GM15510 (cell line): ENCODE results near the gene FAM107A.

Source experiments
- POLR2A ChIP-seq: IDR thresholded peaks from 3 replicates; pipeline ENCODE4 v1.6.1; 2011; ENCODE audit warnings: borderline replicate concordance; ENCODE audit not compliant: insufficient read length; ENCODE audit errors: extremely low read depth

FAM107A gene

DNA sequence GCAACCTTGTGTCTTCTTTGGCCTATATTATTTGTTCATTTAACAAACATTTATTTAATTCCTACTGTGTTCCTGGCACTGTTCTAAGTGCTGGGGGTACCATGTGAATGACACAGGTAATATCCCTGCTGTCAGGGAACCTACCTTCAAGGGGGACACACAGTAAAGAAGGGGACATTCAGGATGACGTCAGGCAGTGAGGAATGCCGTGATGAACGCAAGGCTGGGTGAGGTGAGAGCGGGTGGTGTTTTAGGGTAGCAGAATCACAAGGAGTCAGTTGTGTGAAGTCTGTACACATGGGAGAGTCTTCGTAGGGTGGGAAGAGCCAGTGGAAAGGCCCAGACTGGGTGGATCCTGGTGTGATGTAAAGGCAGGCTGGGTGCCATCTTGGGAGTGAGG, 1.7 kb upstream of the FAM107A start:
- no peak for TF ChIP-seq POLR2A

DNA sequence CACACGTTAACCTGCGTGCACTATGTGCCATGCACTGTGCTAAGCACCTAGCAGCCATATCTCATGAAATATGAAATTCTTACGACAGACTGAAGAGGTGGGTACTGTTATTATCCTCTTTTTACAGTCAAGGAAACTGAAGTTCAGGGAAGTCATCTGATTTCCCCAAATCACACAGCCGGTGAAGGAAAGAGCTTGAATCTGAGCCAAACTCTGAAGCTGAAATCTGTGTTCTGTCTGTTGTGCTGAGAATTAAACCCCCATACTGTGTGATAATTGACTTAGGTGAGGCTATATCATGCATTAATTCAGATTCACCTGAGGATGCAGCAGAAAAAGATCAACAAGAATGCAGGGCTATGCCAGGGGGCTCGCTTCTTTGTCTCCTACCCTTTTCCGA, 475 bp downstream of the FAM107A start:
- TF ChIP-seq POLR2A: no peak

DNA sequence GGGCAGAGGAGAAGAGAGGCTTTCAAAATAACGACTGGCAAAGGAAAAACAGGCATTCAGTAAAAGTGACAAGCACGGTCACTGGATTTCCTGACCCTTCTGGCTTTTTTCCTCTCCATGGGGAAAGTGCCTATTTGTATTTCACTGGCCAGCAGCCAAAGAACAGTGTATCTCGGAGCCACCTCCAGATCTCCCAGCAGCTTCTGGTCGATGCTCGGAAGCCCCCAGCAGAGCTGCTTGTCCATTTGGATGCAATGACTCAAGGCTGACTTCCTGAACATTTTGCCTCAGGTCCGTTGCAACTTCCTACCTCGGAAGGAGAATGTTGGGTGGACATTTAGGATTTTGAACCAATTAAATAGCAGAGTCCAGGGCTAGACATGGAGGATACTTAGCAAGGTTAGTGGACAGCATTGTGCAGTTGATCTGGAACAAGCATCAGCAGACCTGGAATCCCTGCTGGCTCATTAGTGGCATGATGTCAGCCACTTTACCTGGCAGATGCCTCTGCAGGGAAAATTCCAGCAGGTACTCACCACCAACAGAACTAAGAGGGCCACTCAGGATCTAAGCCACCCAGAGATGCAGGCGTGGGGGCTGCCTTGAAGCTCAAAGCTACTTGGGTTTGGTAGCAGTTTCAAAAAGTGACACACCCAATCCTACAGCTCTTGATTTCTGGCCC, 1.1 kb downstream of the FAM107A start:
- TF ChIP-seq POLR2A: no peak

DNA sequence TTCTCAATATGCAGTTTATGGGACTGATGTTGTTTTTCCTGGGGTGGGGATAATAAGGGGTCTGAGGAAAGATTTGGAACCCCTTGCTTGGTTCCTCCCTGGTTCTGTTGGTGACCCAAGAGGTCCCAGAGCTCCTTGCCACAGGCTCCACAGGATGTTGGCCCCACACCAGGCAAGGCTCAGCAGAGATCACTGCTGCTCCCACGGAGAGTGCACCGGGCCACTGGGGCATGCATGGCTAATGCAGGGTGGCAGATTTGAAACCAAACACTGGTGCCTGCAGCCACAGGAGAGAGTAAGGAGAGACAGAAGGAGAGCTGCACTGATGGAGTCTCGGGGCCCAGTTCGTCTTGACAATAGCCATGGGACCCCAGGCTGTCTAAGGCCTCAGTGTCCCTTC, 2.5 kb downstream of the FAM107A start:
- no peak for TF ChIP-seq POLR2A

DNA sequence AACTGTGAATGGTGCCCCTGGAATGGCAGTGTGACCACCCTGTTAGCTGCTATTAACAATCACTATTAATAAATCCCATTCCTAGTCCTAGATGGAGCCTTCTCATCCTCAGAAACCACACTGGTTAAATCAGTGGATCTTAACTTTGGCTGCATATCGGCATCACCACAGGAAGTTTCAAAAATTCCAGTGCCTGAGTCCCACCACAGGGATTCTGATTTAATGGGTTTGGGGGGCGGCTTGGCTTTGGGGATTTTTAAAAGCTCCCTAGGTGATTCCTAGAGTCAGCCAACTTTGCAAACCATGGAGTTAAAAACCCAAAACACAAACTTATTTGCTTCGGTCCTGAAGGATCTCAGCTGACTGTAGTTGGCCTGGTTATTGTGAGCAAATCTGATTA, 3.1 kb downstream of the FAM107A start:
- no peak for TF ChIP-seq POLR2A

DNA sequence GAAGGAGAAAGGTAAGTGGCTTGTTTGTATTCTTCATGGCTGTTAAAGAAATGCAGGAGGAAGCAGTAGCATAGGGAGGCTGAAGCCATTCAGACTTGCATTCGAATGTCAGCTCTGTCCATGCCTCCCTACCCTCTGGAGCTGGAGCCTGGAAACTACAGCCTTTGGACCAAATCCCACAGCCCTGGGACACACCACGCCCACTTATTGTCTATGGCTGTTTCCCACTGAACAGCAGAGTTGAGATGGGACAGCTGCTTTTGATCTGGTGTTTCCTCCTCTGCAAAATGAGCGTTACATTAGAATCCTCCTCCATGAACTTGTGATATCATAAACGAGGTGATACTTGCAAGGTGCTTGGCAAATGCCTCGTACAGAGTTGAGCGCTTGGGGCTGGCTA, 3.6 kb downstream of the FAM107A start:
- no peak for TF ChIP-seq POLR2A

DNA sequence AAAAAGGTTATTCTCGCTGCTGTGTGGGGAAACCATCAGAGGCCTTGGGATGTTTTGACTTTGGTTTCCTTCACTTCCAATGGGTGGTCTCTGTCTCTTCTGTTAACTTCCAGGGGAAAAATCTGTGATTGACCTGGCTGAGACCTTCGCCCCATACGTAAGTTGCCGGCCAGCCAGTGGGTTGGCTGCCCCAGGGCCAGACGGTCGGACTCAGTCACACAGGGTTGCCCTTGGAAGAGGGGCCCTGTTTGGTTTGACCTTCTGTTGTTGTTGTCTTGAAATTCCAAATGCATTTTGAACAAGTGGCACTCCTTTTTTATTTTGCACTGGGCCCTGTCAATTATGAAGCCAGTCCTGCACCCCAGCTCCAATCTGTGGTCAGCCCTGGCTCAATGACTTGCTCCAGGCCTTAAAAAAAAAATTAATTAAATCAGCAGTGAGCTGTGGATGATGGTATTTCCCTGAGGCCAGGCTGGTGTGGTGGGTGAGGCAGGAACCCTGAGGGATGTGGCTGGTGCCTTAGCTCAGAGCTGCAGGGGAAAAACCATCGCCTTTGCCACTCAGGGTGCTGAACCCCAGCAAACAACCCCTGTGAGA, 4.5 kb downstream of the FAM107A start:
- no peak for TF ChIP-seq POLR2A

DNA sequence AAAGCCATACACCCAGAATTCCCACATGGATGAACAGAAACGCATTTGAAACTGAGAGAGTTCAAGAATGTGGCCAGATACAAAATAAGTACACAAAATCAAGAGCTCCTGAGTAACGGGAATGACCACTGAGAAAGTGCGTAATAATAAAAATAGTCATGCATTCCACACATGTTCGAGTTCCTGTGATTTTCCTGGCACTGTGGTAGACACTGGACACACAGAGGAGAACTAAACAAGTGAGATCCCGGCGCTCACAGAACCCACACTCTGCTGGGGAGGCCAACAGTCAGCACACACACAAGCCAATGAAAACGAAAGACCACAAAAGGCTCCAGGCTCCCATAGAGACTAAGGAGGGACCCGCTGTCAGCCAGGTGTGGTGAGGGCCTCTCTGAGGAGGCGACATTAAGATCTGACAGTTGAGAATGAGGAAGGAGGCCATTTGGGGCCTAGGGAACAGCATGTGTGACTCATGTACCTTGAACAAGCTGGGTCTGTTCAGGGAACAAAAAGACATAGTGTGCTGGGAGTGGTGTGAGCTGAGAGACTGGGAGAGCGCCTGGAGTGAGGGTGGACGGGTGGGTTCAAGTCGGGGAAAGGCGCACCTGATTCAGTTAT, 5.1 kb downstream of the FAM107A start:
- TF ChIP-seq POLR2A: no peak

DNA sequence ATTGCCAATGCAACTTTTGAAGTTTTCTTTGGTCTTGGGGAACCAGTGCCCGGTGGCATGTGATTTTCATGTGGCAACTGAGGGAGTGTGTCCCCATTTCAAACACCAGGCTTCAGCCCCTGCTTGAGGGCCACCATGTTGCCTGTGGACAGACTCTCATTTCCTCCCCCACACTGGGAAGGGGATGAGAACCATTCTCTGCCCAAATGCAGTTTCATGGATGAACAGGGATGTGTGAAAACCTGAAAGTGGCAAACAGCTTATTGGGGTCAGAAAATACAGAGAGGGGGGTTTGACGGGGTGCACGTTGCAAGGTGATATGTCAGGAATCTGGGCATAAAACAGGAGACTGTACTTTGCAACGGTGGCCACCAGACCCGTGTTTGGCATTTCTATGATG, 6.3 kb downstream of the FAM107A start:
- no peak for TF ChIP-seq POLR2A

DNA sequence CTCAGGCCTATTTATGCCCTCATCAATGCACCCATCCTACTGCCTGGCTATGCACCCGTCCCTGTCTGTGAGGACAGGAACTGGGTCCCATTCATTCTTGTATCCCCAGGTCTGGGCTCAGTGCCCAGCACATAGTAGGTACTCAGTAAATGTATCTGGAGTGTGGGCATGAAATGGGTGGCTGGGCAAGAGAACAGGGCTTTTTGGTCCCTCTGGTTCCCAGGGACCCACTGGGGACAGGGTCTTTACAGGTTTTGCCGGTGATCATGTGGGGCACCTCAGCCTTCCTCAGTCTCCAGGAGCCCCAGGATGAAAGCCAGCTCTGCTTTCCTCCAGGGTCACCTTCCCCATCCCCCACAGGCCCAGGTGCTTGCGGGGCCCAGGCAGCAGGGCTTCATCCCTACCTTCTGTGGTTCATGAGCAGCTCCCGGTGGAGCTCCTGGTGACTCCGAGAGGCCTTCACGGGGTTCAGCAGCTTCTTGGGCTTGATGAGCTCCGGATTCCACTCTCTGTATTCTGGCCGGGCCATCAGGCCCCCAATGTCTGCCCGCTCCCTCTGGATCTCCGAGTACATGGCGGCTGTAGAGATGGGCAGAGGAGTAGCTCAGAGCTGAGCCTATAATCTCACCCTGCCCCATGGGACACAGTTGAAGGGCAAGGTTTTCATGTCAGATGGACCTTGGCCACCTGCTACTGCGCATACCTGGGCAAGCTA, 7.7 kb downstream of the FAM107A start:
- TF ChIP-seq POLR2A: no peak

DNA sequence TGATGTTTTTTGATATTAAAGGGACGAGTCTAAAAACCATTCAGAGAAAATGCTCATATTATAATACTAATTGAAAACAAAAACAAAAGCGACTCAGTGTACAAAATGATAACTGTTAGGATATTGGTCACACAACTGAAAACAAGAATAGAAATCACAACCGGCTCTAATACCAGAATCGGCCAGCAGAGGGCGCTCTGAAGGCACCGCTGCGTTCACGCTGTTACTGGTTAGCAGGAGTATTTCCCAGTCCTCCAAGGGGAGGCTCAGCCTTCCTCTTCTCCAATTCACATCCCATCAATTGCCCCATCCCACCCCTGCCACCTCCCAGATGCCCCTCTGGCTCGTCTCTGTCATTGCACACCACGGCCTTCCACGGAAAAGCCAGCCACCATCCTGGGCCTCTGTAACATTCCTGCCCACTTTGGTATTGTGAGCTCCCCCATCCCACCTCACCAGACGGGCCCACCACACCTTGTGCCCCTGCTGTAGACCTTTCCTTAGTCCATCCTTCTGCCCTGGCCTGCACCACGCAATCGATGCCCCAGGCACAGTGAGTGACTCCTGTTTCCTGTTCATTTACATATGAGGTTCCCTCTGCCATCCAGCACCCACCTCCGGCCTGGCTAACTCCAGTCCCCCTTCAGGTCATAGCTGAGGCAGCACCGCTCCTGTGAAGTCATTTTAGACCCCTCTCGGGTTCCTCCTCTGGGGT, 8.5 kb downstream of the FAM107A start:
- TF ChIP-seq POLR2A: no peak

DNA sequence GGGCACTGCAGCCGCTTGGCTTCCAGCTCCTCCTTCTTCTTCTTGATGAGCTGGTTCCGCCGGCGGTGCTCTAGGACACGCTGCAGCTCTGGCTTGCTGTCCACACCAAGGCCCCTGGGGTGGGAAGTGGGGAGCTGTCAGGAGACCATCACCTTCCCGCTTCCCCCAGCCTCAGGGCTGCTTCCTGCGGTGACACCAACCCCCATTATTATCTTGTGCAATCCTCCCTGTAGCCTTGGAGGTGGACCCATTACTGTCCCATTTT, 10.0 kb downstream of the FAM107A start:
- TF ChIP-seq POLR2A: no peak

DNA sequence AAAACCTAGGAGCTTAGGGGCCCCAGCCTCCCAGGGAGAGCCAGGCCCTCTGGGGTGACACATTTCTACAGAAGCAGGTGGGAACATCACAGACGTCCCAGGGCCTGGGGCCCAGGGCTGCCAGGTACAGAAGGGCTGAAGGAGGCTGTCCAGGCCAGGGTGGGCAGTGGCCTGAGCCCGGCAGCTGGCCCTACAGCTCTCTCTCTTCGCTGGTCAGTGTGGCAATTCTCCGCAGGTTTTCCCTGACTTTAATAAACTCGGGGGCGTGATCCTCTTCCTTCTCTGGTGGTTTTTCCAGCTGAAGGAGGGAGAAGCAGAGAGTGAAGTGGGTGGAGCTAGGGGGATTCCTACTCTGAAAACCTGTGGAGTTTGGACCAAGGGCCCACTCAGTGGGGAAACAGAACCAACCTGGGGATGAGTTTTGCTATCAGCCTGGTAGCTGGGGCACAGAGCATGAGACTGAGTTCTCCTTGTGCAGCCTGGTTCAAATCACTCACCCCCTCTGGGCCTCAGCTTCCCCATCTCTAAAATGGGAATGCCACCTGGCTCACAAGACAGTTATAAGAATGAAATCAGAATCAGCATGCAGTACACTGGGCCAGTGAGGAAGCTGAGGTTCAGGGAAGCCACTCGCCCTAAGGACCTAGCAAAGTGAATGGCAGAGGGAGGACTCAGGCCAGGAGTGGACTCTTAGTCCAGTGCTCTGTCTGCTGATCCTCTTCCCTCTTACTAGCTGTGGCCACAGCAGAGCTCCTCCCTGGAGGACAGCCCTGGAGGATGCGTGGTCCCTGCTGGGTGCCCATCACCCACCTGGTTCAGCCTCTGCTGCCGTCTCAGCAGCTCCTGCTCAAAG, 10.6 kb downstream of the FAM107A start:
- TF ChIP-seq POLR2A: no peak

DNA sequence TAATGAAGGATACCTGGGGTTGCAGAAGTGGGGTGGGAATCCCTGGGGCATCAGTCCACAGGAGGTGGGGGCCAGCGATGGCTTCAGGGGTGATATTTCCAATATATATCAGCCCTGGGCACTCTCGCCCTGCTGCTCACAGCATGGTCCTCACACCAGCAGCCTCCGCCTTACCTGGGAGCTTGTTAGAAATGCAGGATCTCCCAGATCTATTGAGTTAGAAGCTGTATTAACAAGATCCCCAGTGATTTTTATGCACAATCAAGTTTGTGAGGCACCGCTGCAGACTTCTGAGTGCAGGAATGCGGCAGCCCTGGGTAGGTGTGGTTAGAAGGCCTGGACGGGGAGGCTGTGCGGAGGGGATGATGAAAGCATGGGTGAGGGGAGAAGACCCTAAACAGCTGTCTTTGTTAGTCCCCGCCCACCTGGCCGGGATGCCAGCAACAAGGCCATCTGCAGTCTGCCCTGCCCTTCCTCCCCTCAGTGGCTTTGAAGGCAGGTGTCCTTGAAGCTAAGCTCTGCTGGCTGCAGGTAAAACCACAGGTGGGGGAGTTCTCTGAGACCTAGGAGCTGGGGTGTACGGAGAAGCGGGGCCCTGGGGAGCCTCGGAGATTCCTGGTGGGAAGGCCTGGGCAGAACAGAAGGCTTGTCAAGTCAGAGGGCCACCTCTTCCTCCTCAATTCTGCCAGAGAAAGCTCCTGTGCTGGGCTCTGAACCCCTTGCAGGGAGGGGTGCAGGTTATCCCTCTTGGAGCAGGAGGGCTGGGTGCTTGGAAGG, 11.4 kb downstream of the FAM107A start:
- no peak for TF ChIP-seq POLR2A

DNA sequence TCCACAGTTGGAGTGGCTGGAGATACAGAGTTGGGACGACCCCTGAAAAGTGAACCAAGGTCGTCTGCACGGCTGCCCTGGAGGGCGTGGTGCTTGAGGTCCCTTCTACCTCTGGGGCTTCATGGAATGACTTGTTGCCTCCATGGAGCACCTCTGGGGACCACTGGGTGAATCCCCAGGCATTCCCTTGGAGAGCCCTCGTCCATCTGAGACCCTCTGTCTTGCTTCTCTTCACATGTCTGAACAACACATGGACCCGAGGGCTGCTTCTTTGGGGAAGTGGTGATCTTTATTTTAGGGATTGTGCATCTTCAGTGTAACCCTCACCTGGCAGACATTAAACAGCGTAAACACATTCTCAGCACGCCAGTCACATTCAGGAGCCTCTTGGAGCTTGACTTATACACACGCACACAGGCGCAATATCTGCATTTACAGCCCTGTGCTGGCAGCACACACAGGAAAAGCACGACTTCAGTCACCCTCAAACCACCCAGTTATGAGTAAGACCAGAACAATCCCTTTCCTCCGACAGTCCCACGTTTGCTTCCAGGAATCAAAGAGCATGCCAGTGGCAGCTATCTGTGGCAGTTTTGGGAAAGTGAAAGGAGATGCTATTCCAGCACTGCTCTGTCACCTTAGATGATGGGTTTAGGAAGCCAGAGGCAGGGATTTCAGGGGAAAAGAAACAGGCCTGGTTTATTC, 12.6 kb downstream of the FAM107A start:
- TF ChIP-seq POLR2A: no peak
